ENCODE measurements around the gene CIB4.
A peak's percentile ranks its signal among the peaks of the same experiment; 100 is the strongest.

The CIB4 gene

GRCh38 chr2:26605195-26605998 is 35.8 kb downstream of the CIB4 start:
- DNase-seq (ENCODE audit: low read depth), result peak; percentile 66
- TF ChIP-seq CTCF (conservative IDR thresholded peaks at IDR 0.05; ENCODE audit: control insufficient read depth, insufficient read depth, low read depth, low read length), result peak; percentile 91
- H3K4me3 ChIP-seq (ENCODE audit: control insufficient read depth, low read depth, low read length), result no peak overlapping the region

- TF ChIP-seq CTCF (conservative IDR thresholded peaks at IDR 0.05; ENCODE audit: control insufficient read depth, insufficient read depth, low read depth, low read length), result no peak
- H3K4me3 ChIP-seq (ENCODE audit: control insufficient read depth, low read depth, low read length), result no peak overlapping the region
- DNase-seq (ENCODE audit: low read depth), result no peak
Measured at GRCh38 chr2:26602575-26602974, 38.6 kb downstream of the CIB4 start.

- no peak for TF ChIP-seq CTCF (conservative IDR thresholded peaks at IDR 0.05; ENCODE audit: control insufficient read depth, insufficient read depth, low read depth, low read length)
- H3K4me3 ChIP-seq (ENCODE audit: control insufficient read depth, low read depth, low read length), result no peak overlapping the region
- DNase-seq (ENCODE audit: low read depth), result peak; percentile 11
Measured at GRCh38 chr2:26599387-26599786, 41.8 kb downstream of the CIB4 start.

GRCh38 chr2:26598996-26599373 is 42.2 kb downstream of the CIB4 start:
- DNase-seq (ENCODE audit: low read depth), result no peak
- H3K4me3 ChIP-seq (ENCODE audit: control insufficient read depth, low read depth, low read length), result no peak overlapping the region
- TF ChIP-seq CTCF (conservative IDR thresholded peaks at IDR 0.05; ENCODE audit: control insufficient read depth, insufficient read depth, low read depth, low read length), result no peak

- TF ChIP-seq CTCF (conservative IDR thresholded peaks at IDR 0.05; ENCODE audit: control insufficient read depth, insufficient read depth, low read depth, low read length), result no peak
- no peak overlapping the region for H3K4me3 ChIP-seq (ENCODE audit: control insufficient read depth, low read depth, low read length)
- no peak for DNase-seq (ENCODE audit: low read depth)
Measured at GRCh38 chr2:26598336-26598995, 42.7 kb downstream of the CIB4 start.

- no peak for DNase-seq (ENCODE audit: low read depth)
- no peak overlapping the region for H3K4me3 ChIP-seq (ENCODE audit: control insufficient read depth, low read depth, low read length)
- no peak for TF ChIP-seq CTCF (conservative IDR thresholded peaks at IDR 0.05; ENCODE audit: control insufficient read depth, insufficient read depth, low read depth, low read length)
Measured at GRCh38 chr2:26597197-26597596, 44.0 kb downstream of the CIB4 start.
